Measurements from ENCODE around the gene ANKZF1. TPM values are rescaled to one million over a fixed set of nuclear protein-coding genes. Genes with fewer than 3 reads are reported as not detected.

The ANKZF1 gene
- total RNA-seq, 1 experiment from 2014 or later = 36.2 TPM

DNA sequence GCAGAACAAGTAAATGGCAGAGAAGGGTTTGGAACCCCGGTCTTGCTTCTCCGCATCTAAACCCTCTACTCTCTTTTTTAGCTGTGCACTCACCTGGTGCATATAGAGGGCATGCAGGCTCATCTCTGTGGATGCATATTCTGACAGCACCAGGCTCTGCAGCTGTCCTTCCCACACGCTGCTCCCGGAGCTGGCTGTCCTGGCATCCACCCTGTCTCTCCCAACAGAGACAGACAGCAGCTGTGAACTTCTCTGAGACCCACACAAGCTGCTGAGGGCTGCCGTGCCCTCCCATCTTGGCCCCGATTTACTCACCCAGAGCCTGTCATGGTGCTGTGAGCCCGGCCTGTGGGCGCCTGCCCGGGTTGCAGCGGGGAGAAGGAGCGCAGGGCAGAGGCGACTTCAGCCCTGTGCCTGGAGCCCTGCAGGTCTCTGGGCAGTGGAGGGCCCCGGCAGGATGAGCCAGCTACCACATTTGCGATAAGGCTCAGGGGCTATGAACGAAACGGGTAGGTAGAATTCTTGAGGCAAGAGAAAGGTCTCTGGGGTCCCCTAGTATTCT is 7.6 kb upstream of the ANKZF1 start:
- no peaks in the 10 kb centered on the region for H3K27me3 ChIP-seq (ENCODE audit: control insufficient read depth, insufficient read depth, low read length)
- no peak overlapping the region for H3K4me3 ChIP-seq (ENCODE audit: low read depth in 2 of 2, low read length in 2 of 2)
- TF ChIP-seq, protein P1, sequence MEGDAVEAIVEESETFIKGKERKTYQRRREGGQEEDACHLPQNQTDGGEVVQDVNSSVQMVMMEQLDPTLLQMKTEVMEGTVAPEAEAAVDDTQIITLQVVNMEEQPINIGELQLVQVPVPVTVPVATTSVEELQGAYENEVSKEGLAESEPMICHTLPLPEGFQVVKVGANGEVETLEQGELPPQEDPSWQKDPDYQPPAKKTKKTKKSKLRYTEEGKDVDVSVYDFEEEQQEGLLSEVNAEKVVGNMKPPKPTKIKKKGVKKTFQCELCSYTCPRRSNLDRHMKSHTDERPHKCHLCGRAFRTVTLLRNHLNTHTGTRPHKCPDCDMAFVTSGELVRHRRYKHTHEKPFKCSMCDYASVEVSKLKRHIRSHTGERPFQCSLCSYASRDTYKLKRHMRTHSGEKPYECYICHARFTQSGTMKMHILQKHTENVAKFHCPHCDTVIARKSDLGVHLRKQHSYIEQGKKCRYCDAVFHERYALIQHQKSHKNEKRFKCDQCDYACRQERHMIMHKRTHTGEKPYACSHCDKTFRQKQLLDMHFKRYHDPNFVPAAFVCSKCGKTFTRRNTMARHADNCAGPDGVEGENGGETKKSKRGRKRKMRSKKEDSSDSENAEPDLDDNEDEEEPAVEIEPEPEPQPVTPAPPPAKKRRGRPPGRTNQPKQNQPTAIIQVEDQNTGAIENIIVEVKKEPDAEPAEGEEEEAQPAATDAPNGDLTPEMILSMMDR (IDR thresholded peaks at IDR 0.05) = no peak
- TF ChIP-seq TCF7L2 (IDR thresholded peaks at IDR 0.05; ENCODE audit: low read depth, low read length) (no peak), SIN3A (IDR thresholded peaks at IDR 0.05; ENCODE audit: borderline replicate concordance, insufficient read depth, low read depth, low read length) (no peak)
- ATAC-seq = no peak
- peaks cover 10% of the 10 kb centered on the region for H3K4me1 ChIP-seq (ENCODE audit: control insufficient read depth, insufficient read depth, low read length)
- peaks cover 5% of the 10 kb centered on the region; the same call in 1 of the 2 replicates for H3K36me3 ChIP-seq (ENCODE audit: control insufficient read depth, insufficient read depth, low read length)
- ChIA-PET CTCF (interaction anchor here (0.7 kb wide), 1 partner anchor 57 kb away, joined by 4 read pairs; no protein-coding TSS in a partner anchor), POLR2A (no interaction called here)
- intact Hi-C loops (cut with micrococcal nuclease; ENCODE audit: unreplicated experiment) = no loop called here
- DNase-seq (ENCODE audit: low read depth, low spot score) = no peak
- no peaks in the 10 kb centered on the region for H3K9me3 ChIP-seq (ENCODE audit: control insufficient read depth, insufficient read depth, low read depth, low read length)
- in situ Hi-C loops (cut with HindIII; ENCODE audit: low pct_unique_long_range_greater_than_20kb, low sequenced_read_pairs) = no loop called here
- no TSS peak for BruUV-seq (replicated peaks)
- no peak overlapping the region for H3K27ac ChIP-seq (ENCODE audit: low read length)

DNA sequence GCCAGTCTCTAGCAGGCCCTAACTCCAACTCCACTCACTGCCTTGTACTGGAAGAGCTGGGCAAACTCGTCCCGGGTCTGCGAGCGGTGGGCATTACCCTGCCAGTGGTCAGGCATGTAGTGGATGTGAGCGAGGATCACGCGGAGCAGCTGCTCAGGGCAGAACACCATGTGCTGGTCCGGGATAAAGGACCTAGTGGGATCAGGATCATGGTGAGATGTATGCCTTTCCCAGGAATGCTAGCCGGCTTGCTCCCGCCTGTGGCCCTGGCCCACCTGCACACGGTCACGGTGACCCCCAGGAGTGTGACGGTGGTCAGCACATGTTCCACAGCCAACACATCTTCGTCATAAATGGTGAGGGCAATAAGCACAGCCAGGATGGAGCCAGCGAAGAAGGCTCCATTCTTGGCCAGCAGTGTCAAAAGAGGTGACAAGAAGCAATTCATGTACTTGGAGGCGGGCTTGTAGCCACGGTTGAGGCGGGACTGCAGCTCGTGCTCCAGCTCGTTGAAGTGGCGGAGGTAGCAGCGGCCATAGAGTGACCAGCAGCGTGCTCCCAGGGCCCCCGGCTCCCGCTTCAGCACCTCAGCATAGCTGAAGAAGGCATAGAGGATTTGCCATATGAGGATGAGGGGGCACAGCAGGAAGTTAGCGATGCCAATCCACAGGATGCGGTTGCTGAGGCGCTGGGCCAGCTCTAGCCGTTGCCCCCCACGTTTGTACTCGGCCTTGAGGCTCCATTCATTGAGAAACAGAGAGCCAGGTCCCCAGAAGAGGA is 5.6 kb upstream of the ANKZF1 start:
- peaks cover 7% of the 10 kb centered on the region; the same call in 1 of the 2 replicates for H3K36me3 ChIP-seq (ENCODE audit: control insufficient read depth, insufficient read depth, low read length)
- BruUV-seq (replicated peaks) = no TSS peak

More for the DNA sequence above, 5.6 kb upstream of the ANKZF1 start:
- H3K4me3 ChIP-seq (ENCODE audit: low read depth in 2 of 2, low read length in 2 of 2) = no peak overlapping the region
- TF ChIP-seq TCF7L2 (IDR thresholded peaks at IDR 0.05; ENCODE audit: low read depth, low read length) (no peak), POLR2AphosphoS5 (IDR thresholded peaks at IDR 0.05; ENCODE audit: low read depth, low read length) (no peak), SIN3A (IDR thresholded peaks at IDR 0.05; ENCODE audit: borderline replicate concordance, insufficient read depth, low read depth, low read length) (no peak), REST (IDR thresholded peaks at IDR 0.05; ENCODE audit: insufficient read depth in 1 of 2, low read depth in 2 of 2, low read length in 1 of 2) (no peak)
- TF ChIP-seq, protein P1 (IDR thresholded peaks at IDR 0.05) = no peak
- ATAC-seq = no peak
- ChIA-PET CTCF (no interaction called here), POLR2A (no interaction called here)
- intact Hi-C loops (cut with micrococcal nuclease; ENCODE audit: unreplicated experiment) = no loop called here
- peaks cover 12% of the 10 kb centered on the region for H3K4me1 ChIP-seq (ENCODE audit: control insufficient read depth, insufficient read depth, low read length)
- DNase-seq (ENCODE audit: low read depth, low spot score) = no peak
- H3K9me3 ChIP-seq (ENCODE audit: control insufficient read depth, insufficient read depth, low read depth, low read length) = no peaks in the 10 kb centered on the region
- no peaks in the 10 kb centered on the region for H3K27me3 ChIP-seq (ENCODE audit: control insufficient read depth, insufficient read depth, low read length)
- no peak overlapping the region for H3K27ac ChIP-seq (ENCODE audit: low read length)
- in situ Hi-C loops (cut with HindIII; ENCODE audit: low pct_unique_long_range_greater_than_20kb, low sequenced_read_pairs) = no loop called here
